NCI-H1436 (cell line): ENCODE data around the gene SIT1.

Source experiments
- DNase-seq: peaks from one replicate; lab custom pipeline; 2025; lab: John Stamatoyannopoulos, UW

SIT1 gene

GRCh38 chr9:35606138-35606504 is 44.6 kb downstream of the SIT1 start:
- DNase-seq: no peak

DNA sequence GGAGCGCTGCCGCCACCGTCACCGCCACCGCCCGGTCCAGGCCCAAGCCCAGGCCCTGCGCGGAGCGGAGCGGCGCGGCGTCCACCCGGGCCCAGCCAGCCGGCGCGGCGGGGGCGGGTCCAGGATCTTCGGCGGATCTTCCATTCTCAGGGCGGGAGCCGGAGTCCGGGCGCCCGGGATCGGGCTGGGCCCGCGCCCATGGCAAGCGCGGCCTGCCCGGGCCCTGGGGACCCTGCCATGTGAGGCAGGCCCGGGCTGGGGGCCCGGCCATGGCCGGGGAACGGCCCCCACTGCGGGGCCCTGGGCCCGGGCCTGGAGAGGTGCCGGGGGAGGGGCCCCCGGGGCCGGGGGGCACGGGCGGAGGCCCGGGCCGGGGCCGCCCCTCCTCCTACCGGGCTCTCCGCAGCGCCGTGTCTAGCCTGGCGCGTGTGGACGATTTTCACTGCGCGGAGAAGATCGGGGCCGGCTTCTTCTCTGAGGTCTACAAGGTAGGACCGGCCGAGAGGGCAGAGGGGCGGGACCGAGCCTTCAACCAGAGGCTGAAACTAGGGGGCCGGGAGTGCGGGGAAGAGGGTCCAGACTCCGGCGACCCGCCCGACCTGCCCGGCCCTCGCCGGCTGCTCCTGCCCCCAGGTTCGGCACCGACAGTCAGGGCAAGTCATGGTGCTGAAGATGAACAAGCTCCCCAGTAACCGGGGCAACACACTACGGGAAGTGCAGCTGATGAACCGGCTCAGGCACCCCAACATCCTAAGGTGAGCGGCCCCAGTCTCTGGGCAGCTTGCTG is 45.2 kb downstream of the SIT1 start:
- no peak for DNase-seq

- peak; percentile 55 for DNase-seq
These were observed 46.0 kb downstream of the SIT1 start, which contains the start of gene TESK1 for GRCh38 chr9:35604578-35605350. TSS of gene TESK1 (plus strand) at chr9:35605262. CDS start at chr9:35605620, 358 bp downstream.

GRCh38 chr9:35603986-35604577 is 46.6 kb downstream of the SIT1 start:
- DNase-seq: peak; percentile 99

DNA sequence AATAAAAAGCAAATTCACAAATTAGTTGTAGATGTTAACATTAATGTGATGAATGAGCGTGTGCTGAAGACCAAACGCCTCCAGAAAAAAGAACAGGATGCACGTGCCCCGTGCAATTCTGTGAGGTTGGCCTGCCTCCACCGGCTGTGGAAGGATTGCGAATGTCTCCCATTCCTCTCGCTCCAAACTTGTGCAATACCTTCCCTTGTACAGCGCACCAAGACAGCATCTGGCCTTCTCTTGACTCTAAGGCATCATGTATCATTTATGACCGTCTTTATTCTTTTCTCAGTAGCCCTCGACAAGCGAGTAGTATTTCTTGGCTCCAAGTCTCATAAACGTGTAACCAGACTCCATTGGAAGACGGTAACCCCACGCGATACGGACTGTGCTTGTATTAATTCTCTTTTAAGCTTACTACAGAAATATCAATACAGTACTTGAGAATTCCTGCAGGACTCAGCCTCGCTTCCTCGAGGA is 47.2 kb downstream of the SIT1 start:
- no peak for DNase-seq

- no peak for DNase-seq
These were observed 50.7 kb downstream of the SIT1 start for GRCh38 chr9:35599763-35600604.
